ENCODE results near the gene TMEM88. TPM values are rescaled to one million over a fixed set of nuclear protein-coding genes. Genes with fewer than 3 reads are reported as not detected.
A peak's percentile ranks its signal among the peaks of the same experiment; 100 is the strongest.

The TMEM88 gene
- total and polyA plus RNA-seq, 2 of the 13 experiments (the other 11 are each of a cell fraction or from before 2014, with no cell fraction given): 0.31 to 0.66 TPM

DNA sequence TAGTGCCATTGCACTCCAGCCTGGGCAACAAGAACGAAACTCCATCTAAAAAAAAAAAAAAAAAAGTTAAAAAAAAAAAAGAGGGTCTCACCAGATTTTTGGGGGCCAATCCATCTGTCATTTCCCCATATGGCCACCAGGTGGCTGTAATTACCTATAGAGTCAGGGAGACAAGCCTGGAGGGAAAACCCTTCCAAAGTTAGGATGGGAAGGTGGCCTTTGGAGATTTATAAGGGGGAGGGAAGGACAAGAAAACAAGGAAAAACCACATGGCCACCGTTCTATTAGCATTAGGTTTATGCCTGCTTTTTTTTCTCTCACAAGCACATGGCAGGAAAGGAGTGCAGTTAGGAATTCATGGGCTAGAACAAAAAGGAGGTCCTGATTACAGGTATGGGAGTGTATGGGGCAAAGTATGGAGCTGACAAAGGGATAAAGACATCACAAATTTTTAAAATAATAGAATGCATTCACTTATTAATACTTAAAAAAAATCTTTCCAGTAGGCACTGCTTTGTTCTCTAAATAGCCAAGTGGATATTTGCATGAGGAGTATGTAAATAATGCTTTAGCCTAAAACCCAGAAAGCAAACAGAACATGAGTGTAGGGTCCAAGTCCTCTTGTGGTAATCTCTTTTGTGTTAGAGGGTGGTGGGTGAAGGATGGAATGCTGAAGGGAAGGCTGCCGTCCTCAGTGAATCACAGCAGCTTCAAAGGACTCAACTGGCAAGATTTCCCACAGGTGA, 8.0 kb downstream of the TMEM88 start (continued):
- TF ChIP-seq, protein P1, sequence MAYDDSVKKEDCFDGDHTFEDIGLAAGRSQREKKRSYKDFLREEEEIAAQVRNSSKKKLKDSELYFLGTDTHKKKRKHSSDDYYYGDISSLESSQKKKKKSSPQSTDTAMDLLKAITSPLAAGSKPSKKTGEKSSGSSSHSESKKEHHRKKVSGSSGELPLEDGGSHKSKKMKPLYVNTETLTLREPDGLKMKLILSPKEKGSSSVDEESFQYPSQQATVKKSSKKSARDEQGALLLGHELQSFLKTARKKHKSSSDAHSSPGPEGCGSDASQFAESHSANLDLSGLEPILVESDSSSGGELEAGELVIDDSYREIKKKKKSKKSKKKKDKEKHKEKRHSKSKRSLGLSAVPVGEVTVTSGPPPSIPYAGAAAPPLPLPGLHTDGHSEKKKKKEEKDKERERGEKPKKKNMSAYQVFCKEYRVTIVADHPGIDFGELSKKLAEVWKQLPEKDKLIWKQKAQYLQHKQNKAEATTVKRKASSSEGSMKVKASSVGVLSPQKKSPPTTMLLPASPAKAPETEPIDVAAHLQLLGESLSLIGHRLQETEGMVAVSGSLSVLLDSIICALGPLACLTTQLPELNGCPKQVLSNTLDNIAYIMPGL (CRISPR knock-in tag; IDR thresholded peaks at IDR 0.05; ENCODE audit: borderline replicate concordance in 1 of 2, low read depth in 1 of 2): 0 out of 4 replicates have a peak, but pooled peaks of 1 of the 2 experiments have one; percentile 24
- peak; percentile 83 for TF ChIP-seq FOXA3 (CRISPR knock-in tag; IDR thresholded peaks at IDR 0.05)
- TF ChIP-seq NFKBIZ (CRISPR knock-in tag; IDR thresholded peaks at IDR 0.05): 0 out of 2 replicates have a peak, but pooled peaks have one; percentile 23
- TF ChIP-seq NFIC (IDR thresholded peaks at IDR 0.05; ENCODE audit: low read length): peak; percentile 83
- TF ChIP-seq NAIF1 (CRISPR knock-in tag; IDR thresholded peaks at IDR 0.05; ENCODE audit: borderline replicate concordance): peak; percentile 30; the same call in 1 of the 2 replicates
- peak; percentile 67 for TF ChIP-seq SAP130 (CRISPR knock-in tag; IDR thresholded peaks at IDR 0.05; ENCODE audit: low read depth)
- TF ChIP-seq, protein P2, sequence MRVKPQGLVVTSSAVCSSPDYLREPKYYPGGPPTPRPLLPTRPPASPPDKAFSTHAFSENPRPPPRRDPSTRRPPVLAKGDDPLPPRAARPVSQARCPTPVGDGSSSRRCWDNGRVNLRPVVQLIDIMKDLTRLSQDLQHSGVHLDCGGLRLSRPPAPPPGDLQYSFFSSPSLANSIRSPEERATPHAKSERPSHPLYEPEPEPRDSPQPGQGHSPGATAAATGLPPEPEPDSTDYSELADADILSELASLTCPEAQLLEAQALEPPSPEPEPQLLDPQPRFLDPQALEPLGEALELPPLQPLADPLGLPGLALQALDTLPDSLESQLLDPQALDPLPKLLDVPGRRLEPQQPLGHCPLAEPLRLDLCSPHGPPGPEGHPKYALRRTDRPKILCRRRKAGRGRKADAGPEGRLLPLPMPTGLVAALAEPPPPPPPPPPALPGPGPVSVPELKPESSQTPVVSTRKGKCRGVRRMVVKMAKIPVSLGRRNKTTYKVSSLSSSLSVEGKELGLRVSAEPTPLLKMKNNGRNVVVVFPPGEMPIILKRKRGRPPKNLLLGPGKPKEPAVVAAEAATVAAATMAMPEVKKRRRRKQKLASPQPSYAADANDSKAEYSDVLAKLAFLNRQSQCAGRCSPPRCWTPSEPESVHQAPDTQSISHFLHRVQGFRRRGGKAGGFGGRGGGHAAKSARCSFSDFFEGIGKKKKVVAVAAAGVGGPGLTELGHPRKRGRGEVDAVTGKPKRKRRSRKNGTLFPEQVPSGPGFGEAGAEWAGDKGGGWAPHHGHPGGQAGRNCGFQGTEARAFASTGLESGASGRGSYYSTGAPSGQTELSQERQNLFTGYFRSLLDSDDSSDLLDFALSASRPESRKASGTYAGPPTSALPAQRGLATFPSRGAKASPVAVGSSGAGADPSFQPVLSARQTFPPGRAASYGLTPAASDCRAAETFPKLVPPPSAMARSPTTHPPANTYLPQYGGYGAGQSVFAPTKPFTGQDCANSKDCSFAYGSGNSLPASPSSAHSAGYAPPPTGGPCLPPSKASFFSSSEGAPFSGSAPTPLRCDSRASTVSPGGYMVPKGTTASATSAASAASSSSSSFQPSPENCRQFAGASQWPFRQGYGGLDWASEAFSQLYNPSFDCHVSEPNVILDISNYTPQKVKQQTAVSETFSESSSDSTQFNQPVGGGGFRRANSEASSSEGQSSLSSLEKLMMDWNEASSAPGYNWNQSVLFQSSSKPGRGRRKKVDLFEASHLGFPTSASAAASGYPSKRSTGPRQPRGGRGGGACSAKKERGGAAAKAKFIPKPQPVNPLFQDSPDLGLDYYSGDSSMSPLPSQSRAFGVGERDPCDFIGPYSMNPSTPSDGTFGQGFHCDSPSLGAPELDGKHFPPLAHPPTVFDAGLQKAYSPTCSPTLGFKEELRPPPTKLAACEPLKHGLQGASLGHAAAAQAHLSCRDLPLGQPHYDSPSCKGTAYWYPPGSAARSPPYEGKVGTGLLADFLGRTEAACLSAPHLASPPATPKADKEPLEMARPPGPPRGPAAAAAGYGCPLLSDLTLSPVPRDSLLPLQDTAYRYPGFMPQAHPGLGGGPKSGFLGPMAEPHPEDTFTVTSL (CRISPR knock-in tag; IDR thresholded peaks at IDR 0.05; ENCODE audit: borderline replicate concordance): peak; percentile 55; the same call in 1 of the 2 replicates
- TF ChIP-seq ZNF556 (CRISPR knock-in tag; IDR thresholded peaks at IDR 0.05; ENCODE audit: borderline replicate concordance): no peak
- TF ChIP-seq RAD21 (CRISPR knock-in tag; IDR thresholded peaks at IDR 0.05): peak; percentile 71
- peak; percentile 71 for TF ChIP-seq HDAC2 (CRISPR knock-in tag; IDR thresholded peaks at IDR 0.05)
- no peak for TF ChIP-seq ATF7 (IDR thresholded peaks at IDR 0.05)
- TF ChIP-seq ATF7 (CRISPR knock-in tag; IDR thresholded peaks at IDR 0.05): no peak
- 0 out of 2 replicates have a peak, but pooled peaks have one; percentile 22 for TF ChIP-seq ZSCAN25 (CRISPR knock-in tag; IDR thresholded peaks at IDR 0.05)
- TF ChIP-seq MEF2D (CRISPR knock-in tag; IDR thresholded peaks at IDR 0.05): peak; percentile 86
- TF ChIP-seq POLR2AphosphoS2 (IDR thresholded peaks at IDR 0.05; ENCODE audit: low read depth, low read length): no peak
- TF ChIP-seq HMG20A (CRISPR knock-in tag; IDR thresholded peaks at IDR 0.05; ENCODE audit: borderline replicate concordance): no peak; the same call in 1 of the 2 replicates
- TF ChIP-seq ZBTB7B (CRISPR knock-in tag; IDR thresholded peaks at IDR 0.05): peak; percentile 30; the same call in 1 of the 2 replicates
- peak; percentile 76 for TF ChIP-seq STAG1 (CRISPR knock-in tag; IDR thresholded peaks at IDR 0.05)
- no peak for TF ChIP-seq ATRX (CRISPR knock-in tag; IDR thresholded peaks at IDR 0.05; ENCODE audit: borderline replicate concordance)
- TF ChIP-seq THAP11 (CRISPR knock-in tag; IDR thresholded peaks at IDR 0.05): peak; percentile 46; the same call in 1 of the 2 replicates
- TF ChIP-seq, protein P3, sequence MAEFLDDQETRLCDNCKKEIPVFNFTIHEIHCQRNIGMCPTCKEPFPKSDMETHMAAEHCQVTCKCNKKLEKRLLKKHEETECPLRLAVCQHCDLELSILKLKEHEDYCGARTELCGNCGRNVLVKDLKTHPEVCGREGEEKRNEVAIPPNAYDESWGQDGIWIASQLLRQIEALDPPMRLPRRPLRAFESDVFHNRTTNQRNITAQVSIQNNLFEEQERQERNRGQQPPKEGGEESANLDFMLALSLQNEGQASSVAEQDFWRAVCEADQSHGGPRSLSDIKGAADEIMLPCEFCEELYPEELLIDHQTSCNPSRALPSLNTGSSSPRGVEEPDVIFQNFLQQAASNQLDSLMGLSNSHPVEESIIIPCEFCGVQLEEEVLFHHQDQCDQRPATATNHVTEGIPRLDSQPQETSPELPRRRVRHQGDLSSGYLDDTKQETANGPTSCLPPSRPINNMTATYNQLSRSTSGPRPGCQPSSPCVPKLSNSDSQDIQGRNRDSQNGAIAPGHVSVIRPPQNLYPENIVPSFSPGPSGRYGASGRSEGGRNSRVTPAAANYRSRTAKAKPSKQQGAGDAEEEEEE (CRISPR knock-in tag; IDR thresholded peaks at IDR 0.05; ENCODE audit: borderline replicate concordance): no peak
- TF ChIP-seq MED1 (CRISPR knock-in tag; IDR thresholded peaks at IDR 0.05): 0 out of 2 replicates have a peak, but pooled peaks have one; percentile 4

All from HepG2 (cell line).